Measurements from ENCODE around the gene EDRF1.

Gene EDRF1

DNA sequence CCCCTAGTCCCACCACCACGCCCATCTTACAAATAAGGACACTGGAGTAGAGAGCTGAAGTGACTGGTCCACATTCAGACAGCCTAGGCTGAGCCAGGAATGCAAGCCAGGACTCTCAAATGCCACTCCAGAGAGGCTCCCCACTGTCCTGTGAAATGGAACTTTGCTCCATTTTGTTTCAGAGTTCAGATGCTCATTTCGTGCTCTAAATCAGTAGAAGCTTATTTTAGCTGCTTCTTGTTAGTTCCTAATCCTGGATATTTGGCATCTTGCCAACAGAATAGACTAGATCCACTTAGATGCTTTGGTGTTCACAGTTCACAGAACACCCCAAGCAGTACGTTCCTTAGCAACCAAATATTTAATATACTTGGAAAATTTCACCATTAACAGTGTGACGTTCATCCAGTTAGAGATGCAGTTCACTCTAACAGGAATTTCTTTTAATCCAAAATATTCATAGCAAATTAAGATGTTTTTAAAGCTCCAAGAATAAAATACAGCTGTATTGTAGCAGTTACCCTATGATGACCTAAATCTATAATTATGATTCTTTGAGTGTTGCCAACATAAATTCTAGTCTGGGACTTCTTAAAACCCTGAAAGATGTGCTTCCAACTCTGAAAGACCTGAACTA, 48.8 kb downstream of the EDRF1 start:
- DNase-seq: no peak

GRCh38 chr10:125769175-125769574, 49.7 kb downstream of the EDRF1 start:
- no peak for DNase-seq

DNA sequence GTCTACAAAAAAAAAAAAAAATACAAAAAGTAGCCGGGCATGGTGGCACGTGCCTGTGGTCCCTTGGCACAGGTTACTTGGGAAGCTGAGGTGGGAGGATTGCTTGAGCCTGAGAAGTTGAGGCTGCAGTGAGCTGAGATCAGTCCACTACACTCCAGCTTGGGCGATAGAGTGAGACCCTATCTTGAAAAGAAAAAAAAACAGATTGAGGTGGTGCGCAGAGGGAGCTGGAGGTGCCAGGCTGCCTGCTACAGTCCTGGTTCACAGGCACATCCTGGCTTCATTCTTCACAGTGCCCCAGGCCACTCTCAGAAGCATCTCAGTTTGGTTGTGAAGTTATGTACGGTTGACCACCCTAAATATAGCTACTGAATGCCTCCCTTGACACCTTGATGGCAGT, 51.3 kb downstream of the EDRF1 start:
- DNase-seq: no peak

GRCh38 chr10:125772112-125772863, 52.8 kb downstream of the EDRF1 start:
- DNase-seq: no peak

DNA sequence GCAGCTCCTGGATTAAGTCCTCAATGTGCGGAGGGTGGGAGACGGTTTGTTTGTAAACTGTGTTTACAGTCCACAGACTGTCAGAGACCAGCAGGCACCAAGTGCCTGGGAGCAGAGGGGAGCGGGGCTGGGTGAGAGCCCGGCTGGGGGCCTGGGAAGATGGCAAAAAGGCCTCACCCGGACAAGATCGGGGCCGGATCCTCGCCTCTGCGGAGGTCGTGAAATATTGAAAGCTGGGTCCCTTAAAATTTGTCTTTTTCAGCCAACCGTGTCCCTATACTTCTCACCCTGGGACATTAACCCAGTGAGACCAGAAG, 53.3 kb downstream of the EDRF1 start:
- DNase-seq: no peak

DNA sequence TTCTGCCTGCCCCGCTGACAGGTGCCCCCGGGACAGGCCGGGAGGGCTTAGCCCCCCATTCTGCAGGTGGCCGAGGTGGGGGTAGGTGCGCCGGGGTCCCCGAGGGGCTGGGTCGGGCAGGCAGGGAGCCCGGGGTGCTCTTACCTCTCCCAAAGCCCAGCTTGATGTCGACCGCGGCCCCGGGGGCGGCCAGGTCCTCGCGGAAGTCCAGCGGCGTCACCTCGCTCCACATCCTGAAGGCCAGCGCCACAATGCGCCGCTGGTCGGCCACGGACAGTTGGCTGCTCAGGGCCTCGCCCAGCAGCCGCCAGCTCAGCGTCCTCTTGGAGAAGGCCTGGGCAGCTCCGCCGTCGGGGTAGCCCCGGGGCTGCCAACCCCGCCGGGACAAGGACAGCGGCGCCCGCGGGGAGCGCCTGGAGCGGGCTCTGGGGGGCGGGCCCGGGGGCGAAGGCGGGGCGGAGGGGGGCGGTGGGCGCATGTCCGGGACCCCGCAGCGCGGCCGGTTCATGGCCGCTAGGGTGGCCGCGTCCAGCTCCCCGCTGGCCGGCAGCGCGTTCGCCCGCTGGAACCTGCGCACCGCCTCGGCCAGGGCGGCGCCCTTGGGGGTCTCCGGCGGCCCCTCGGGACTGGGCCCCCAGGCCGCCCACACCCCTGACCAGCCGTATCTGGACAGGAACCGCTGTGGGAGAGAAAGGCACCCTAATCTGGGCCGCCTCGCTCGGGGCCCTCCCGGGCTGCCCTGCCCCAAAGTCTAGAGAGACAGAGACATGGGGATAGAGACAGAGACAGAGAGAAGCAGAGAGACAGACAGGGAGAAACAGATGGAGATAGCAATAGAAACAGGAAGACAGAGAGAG, 54.4 kb downstream of the EDRF1 start:
- no peak for DNase-seq

- no peak for DNase-seq
Measured at GRCh38 chr10:125774581-125775191, 55.2 kb downstream of the EDRF1 start.

- DNase-seq: no peak
Measured at GRCh38 chr10:125775491-125776106, 56.1 kb downstream of the EDRF1 start, which contains the start of gene MMP21. TSS of gene MMP21 (minus strand) at chr10:125775821. CDS start at chr10:125775821, 0 bp downstream.

- DNase-seq: no peak
Measured at GRCh38 chr10:125777806-125778205, 58.3 kb downstream of the EDRF1 start.

- no peak for DNase-seq
Measured at GRCh38 chr10:125778556-125778955, 59.0 kb downstream of the EDRF1 start.

DNA sequence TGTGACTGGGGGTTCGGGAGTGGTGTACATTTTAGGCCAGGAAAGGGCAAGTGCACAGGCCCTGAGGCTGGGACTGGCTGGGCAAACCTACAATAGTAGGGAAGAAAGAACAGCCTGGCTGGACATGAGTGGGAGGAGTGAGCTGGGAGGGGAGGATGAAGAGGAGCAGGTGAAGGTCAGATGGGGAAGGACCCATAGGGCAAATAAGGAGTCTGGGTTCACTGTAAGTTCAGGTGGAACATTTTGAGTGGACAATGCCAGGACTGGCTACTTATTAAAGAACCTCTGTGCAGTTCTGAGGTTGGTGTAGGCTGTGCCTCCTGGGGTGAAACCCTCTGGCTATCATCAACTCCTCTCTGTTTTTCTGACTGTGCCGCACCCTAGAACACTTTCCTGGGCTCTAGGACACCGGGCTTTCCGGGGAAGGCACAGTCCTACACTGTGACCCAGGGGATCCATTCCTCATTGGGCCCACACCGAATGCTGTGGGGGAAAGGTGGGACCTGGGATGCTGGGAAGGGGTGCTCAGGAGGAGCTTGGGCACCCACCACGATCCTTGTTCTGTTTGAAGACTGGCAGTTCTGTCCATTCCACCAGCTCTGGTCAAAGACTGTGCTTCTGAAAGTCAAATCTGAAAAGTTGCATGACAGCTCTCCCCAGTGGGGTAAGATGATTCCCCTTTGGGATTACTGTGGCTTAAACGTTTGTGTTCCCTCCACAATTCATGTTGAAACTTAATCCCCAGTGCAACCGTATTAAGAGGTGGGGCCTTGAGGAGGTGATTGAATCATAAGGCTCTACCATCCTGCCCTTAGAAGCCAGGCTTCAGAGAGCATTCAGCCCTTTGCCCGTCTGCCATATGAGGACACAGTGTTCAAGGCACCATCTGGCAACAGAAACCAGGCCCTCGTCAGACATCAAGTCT, 60.2 kb downstream of the EDRF1 start:
- DNase-seq: no peak

GRCh38 chr10:125781374-125781773, 61.9 kb downstream of the EDRF1 start:
- no peak for DNase-seq

GRCh38 chr10:125782054-125782453, 62.5 kb downstream of the EDRF1 start:
- no peak for DNase-seq

DNA sequence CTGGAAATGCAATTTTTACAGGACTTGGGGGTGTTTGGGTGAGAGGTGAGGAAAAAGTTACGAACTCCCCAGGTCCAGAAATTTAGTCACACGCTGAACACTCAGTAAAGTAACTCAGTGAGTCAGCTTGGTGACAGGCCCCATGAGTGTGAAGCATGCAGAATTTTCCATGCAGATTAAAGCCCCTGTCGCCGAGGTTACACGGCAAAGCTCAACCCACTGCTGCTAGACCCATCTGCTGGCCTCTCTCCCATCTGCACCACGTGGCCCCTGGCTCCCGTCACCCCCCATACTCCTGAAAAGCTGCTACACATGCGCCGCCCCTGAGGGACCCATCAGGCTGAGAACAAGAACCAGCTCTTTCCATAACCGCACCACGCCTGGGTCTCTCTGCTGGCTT, 63.1 kb downstream of the EDRF1 start:
- no peak for DNase-seq

DNA sequence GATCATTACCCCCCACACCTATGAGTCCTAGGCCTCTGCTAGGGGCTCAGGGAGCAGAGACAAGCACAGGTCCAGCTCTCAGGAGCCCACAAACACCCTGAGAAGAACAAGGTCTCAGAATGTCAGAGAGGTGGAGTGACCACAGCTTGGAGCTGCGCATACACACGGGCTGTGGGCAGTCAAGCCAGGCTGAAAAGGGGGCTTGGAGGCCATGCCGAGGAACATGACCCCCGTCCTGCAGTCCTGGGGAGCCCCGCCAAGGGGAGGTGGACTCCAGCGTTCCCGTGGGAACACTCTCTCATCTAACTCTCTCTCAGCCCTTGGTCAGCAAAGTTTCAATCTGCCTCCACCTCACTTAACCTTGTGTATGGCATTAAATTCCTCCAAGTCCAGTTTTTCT, 63.9 kb downstream of the EDRF1 start:
- no peak for DNase-seq

- no peak for DNase-seq
Measured at GRCh38 chr10:125783957-125784356, 64.4 kb downstream of the EDRF1 start.

GRCh38 chr10:125785791-125786190, 66.3 kb downstream of the EDRF1 start:
- no peak for DNase-seq

DNA sequence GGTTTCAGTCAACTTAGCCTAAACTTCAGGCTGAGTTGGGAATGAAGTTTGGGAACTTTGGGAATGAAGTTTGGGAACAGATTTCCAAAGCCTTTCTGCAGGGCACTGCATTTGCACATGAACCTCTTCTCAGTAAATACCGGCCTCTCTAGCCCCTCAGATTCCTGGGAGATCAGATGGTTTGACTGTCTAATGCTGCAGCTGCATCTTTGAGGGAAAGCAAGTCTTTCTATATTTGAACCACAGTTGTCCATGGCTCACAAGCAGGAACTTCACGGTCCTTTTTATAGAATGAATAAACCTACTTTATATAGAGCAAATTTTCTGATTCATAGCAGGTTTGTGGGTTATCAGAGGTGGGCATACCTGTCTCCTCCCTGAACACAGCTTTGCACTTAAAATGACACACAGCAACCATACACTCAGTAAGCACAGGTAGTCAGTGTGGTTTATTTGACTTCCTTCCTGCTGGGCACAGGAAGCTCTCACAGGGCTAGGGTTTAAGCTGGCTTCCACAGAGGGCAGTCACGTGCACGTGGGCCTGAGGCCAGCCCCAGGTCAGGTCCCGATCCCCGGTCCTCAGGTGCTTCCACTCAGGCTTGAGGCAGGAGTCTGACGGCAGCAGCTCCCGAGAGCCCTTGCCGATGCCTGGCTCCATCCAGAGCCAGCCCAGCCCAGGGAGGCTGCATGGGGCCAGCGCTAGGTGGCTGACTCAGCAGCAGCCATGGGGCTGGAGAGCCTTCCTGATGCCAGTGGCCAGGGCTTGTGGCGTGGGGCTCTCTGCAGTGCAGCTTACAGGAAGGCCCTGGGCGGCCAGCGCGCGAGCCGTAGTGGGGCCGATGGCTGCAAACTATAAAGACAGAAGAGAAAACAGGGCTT, 68.9 kb downstream of the EDRF1 start:
- DNase-seq: no peak

- no peak for DNase-seq
Measured at GRCh38 chr10:125792342-125793300, 73.1 kb downstream of the EDRF1 start.

DNA sequence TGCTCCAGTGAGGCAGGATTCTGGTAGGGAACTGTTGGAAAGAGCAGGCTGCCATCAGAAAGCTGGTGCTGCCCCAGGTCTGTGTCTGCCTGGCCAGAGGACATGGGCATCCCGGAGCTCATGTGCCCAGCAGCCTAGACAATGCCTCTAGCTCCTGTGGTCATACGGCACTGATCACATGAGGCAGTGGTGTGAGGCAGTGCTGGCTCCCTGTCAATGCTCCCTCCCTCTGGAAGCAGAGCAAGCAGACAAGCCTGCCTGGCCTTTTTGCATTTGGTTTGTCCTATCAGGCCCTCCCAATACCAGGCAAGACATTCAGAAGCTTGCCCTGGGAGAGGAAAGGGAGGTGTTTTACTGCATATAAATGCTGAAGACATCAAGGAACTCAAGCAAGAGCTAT, 75.6 kb downstream of the EDRF1 start:
- no peak for DNase-seq
